Esophagus mucosa (tissue), 1 donor: ENCODE results near the gene DPH2. TPM values are rescaled to one million over a fixed set of nuclear protein-coding genes. Genes with fewer than 3 reads are reported as not detected.
A peak's percentile ranks its signal among the peaks of the same experiment; 100 is the strongest.

Experiments used
- ATAC-seq: fragments of 200-7000 bp; cut with Tn5 transposase; one replicate; pipeline ENCODE4 v1.9.1; 2020
- total RNA-seq: library from RNA; stranded (reverse); gene quantifications from one replicate; pipeline ENCODE4 v1.2.4, GENCODE V29; 2023
- donor health status: DM: yes; HTN: yes; CAD: no.

Gene DPH2
- total RNA-seq, 1 donor from 2014 or later, result 18.3 TPM

- ATAC-seq, result no peak
These were observed 32.9 kb downstream of the DPH2 start for GRCh38 chr1:44002606-44003157.

- ATAC-seq, result no peak
These were observed 38.4 kb downstream of the DPH2 start for GRCh38 chr1:44008259-44008658.

- no peak for ATAC-seq
These were observed 41.2 kb downstream of the DPH2 start for GRCh38 chr1:44010935-44011471.

GRCh38 chr1:44012404-44012803 lies 42.6 kb downstream of the DPH2 start:
- no peak for ATAC-seq

- no peak for ATAC-seq
These were observed 43.3 kb downstream of the DPH2 start for GRCh38 chr1:44012941-44013609.

GRCh38 chr1:44013949-44014348 lies 44.1 kb downstream of the DPH2 start:
- peak; percentile 35 for ATAC-seq

GRCh38 chr1:44014365-44015104 lies 44.7 kb downstream of the DPH2 start:
- peak; percentile 62 for ATAC-seq

GRCh38 chr1:44015206-44015605 lies 45.4 kb downstream of the DPH2 start:
- no peak for ATAC-seq

- ATAC-seq, result no peak
These were observed 46.5 kb downstream of the DPH2 start for GRCh38 chr1:44016041-44016889.

GRCh38 chr1:44016890-44017400 lies 47.1 kb downstream of the DPH2 start:
- ATAC-seq, result no peak

GRCh38 chr1:44019466-44019948 lies 49.7 kb downstream of the DPH2 start:
- ATAC-seq, result no peak

GRCh38 chr1:44020464-44020863 lies 50.7 kb downstream of the DPH2 start:
- peak; percentile 93 for ATAC-seq

GRCh38 chr1:44021156-44021555 lies 51.3 kb downstream of the DPH2 start:
- no peak for ATAC-seq

GRCh38 chr1:44021581-44022321 lies 51.9 kb downstream of the DPH2 start:
- ATAC-seq, result no peak

Other genes starting within 250 kb of the DPH2 start
- gene ARTN, start 36.2 kb upstream of the DPH2 start, total RNA-seq, result 7.4 TPM
- gene IPO13, start 23.1 kb upstream of the DPH2 start, total RNA-seq, result 21.7 TPM
- 95.7 TPM for gene ATP6V0B, start 5.0 kb downstream of the DPH2 start, total RNA-seq
- 40.1 TPM for gene B4GALT2, start 9.2 kb downstream of the DPH2 start, total RNA-seq
- gene CCDC24, start 21.6 kb downstream of the DPH2 start, total RNA-seq, result 4.0 TPM
- 46.7 TPM for gene SLC6A9, start 61.5 kb downstream of the DPH2 start, total RNA-seq
- gene KLF17, start 148.8 kb downstream of the DPH2 start, total RNA-seq, result not detected
- not detected for gene KLF18, start 171.6 kb downstream of the DPH2 start, total RNA-seq
- gene DMAP1, start 243.5 kb downstream of the DPH2 start, total RNA-seq, result 16.2 TPM